Peyer's patch (tissue), 4 donors: ENCODE results near the gene FZR1. TPM values are rescaled to one million over a fixed set of nuclear protein-coding genes. Genes with fewer than 3 reads are reported as not detected.
A peak's percentile ranks its signal among the peaks of the same experiment; 100 is the strongest.

ENCODE experiments used
- DNase-seq, 3 donors: peaks; one replicate each; pipeline ENCODE4 v3.0.0-alpha.2; 2017 to 2019
- H3K27ac ChIP-seq, 4 donors: fragments of 200-600 bp; sonication (generic); one replicate each; pipeline ENCODE4 v1.5.1; 2016 to 2019
- H3K27me3 ChIP-seq, 2 donors: fragments of 200-600 bp; sonication (generic); one replicate each; pipeline ENCODE4 v1.5.1; 2019
- H3K36me3 ChIP-seq, 3 donors: fragments of 200-600 bp; sonication (generic); one replicate each; pipeline ENCODE4 v1.5.1; 2016 to 2019
- H3K4me1 ChIP-seq, 4 donors: fragments of 200-600 bp; sonication (generic); one replicate each; pipeline ENCODE4 v1.5.1; 2016 to 2019
- H3K4me3 ChIP-seq, 4 donors: fragments of 200-600 bp; sonication (generic); 1 replicate in 3 of 4; 2 replicates in 1 of 4; pipeline ENCODE4 v1.5.1; 2016 to 2019; ENCODE audit warnings: mild to moderate bottlenecking in 1 of 4
- H3K9me3 ChIP-seq, 4 donors: fragments of 200-600 bp; sonication (generic); one replicate each; pipeline ENCODE4 v1.5.1; 2016 to 2019; ENCODE audit warnings: mild to moderate bottlenecking in 1 of 4
- CTCF ChIP-seq, 6 experiments: fragments of 450-650 bp in 4 of 6; fragments of 200-600 bp in 2 of 6; sonication (generic) in 1 of 6; IDR thresholded peaks; one replicate each; pipeline ENCODE4 v1.5.1; 2017 to 2019; ENCODE audit warnings: antibody characterized with exemption in 6 of 6, mild to moderate bottlenecking in 3 of 6, moderate library complexity in 1 of 6
- POLR2A ChIP-seq, 2 donors: fragments of 450-650 bp; IDR thresholded peaks; one replicate each; pipeline ENCODE4 v1.5.1; 2017; ENCODE audit warnings: antibody characterized with exemption in 2 of 2, mild to moderate bottlenecking in 2 of 2, moderate library complexity in 2 of 2
- total RNA-seq, 4 donors: library from RNA; depleted of rRNA; stranded (reverse); fragments of >200 nt; gene quantifications; one replicate each; pipeline ENCODE4 v1.1.0, GENCODE V29; 2016

Gene FZR1
- total RNA-seq, 4 donors from 2014 or later = 24.8 to 75.1 (median 38.7) TPM

GRCh38 chr19:3482507-3483225, 23.4 kb upstream of the FZR1 start:
- Histone ChIP-seq H3K36me3 (peaks cover 0 to 5% (median 0%) of the 10 kb centered on the region in 3 donors), H3K4me1 (peaks cover 0 to 27% (median 0%) of the 10 kb centered on the region in 4 donors), H3K9me3 (no peaks in the 10 kb centered on the region), H3K27ac (peak overlapping the region in 3 of 4 donors; percentile 78 to 95 (median 88)), H3K4me3 (peak overlapping the region in 3 of 4 donors; percentile 30 to 62 (median 50)), H3K27me3 (peaks cover 0 to 3% of the 10 kb centered on the region in 2 donors)
- DNase-seq = peak in 2 of 3 donors; percentile 77 to 87
- TF ChIP-seq POLR2A (IDR thresholded peaks at IDR 0.05) (no peak), CTCF (IDR thresholded peaks at IDR 0.05) (peak in 1 of 6 experiments; percentile 15)

- peak in 2 of 3 donors; percentile 65 to 79 for DNase-seq
- peak within 1 kb of the TSS in 3 of 4 donors; percentile 78 to 95 (median 88) for H3K27ac ChIP-seq
- peaks cover 0 to 27% (median 0%) of the 10 kb centered on the region in 4 donors for H3K4me1 ChIP-seq
- H3K9me3 ChIP-seq = no peaks in the 10 kb centered on the region
- H3K4me3 ChIP-seq = peak within 1 kb of the TSS in 3 of 4 donors; percentile 30 to 62 (median 50)
- peaks cover 0 to 5% (median 0%) of the 10 kb centered on the region in 3 donors for H3K36me3 ChIP-seq
- peaks cover 0 to 3% of the 10 kb centered on the region in 2 donors for H3K27me3 ChIP-seq
- TF ChIP-seq POLR2A (IDR thresholded peaks at IDR 0.05) (peak; percentile 54 to 55), CTCF (IDR thresholded peaks at IDR 0.05) (no peak)
These were observed 22.9 kb upstream of the FZR1 start, which contains the start of gene SMIM44 for GRCh38 chr19:3483226-3483628. Gene SMIM44, minus strand, starts transcription at chr19:3483441. Its CDS starts 38 bp downstream, at chr19:3483403.

GRCh38 chr19:3491396-3492119, 14.6 kb upstream of the FZR1 start:
- Histone ChIP-seq H3K4me3 (no peak overlapping the region), H3K27me3 (no peaks in the 10 kb centered on the region), H3K9me3 (no peaks in the 10 kb centered on the region), H3K36me3 (peaks cover 0 to 42% (median 0%) of the 10 kb centered on the region in 3 donors), H3K4me1 (no peaks in the 10 kb centered on the region), H3K27ac (no peak overlapping the region)
- TF ChIP-seq CTCF (IDR thresholded peaks at IDR 0.05) (no peak), POLR2A (IDR thresholded peaks at IDR 0.05) (no peak)
- DNase-seq = no peak

- H3K27ac ChIP-seq = no peak overlapping the region
These were observed 13.8 kb upstream of the FZR1 start for GRCh38 chr19:3492131-3492839.

More at GRCh38 chr19:3492131-3492839, 13.8 kb upstream of the FZR1 start:
- no peaks in the 10 kb centered on the region for H3K27me3 ChIP-seq
- TF ChIP-seq CTCF (IDR thresholded peaks at IDR 0.05) (no peak), POLR2A (IDR thresholded peaks at IDR 0.05) (no peak)
- no peak for DNase-seq
- H3K4me1 ChIP-seq = no peaks in the 10 kb centered on the region
- no peaks in the 10 kb centered on the region for H3K9me3 ChIP-seq
- H3K4me3 ChIP-seq = no peak overlapping the region
- peaks cover 0 to 43% (median 0%) of the 10 kb centered on the region in 3 donors for H3K36me3 ChIP-seq
